ENCODE results near the gene ACO2.

GRCh38 chr22:41474872-41475451, 6.0 kb downstream of the ACO2 start:
- TF ChIP-seq CTCF (conservative IDR thresholded peaks at IDR 0.05; ENCODE audit: low read depth, low read length) (no peak), POLR2A (IDR thresholded peaks at IDR 0.05; ENCODE audit: low read depth, low read length) (no peak), USF2 (IDR thresholded peaks at IDR 0.05; ENCODE audit: low read depth, low read length) (no peak), MAZ (IDR thresholded peaks at IDR 0.05; ENCODE audit: borderline replicate concordance, low read depth, low read length) (no peak), CHD1 (IDR thresholded peaks at IDR 0.05; ENCODE audit: low read depth, low read length) (no peak), RFX5 (IDR thresholded peaks at IDR 0.05; ENCODE audit: low read depth, low read length) (no peak), MAFK (IDR thresholded peaks at IDR 0.05; ENCODE audit: low read depth, low read length) (no peak), RCOR1 (IDR thresholded peaks at IDR 0.05; ENCODE audit: insufficient replicate concordance, low read length) (no peak), RAD21 (IDR thresholded peaks at IDR 0.05; ENCODE audit: low read length) (no peak), MXI1 (IDR thresholded peaks at IDR 0.05; ENCODE audit: borderline replicate concordance, low read depth, low read length) (no peak), NFE2L2 (IDR thresholded peaks at IDR 0.05; ENCODE audit: low read depth, low read length) (no peak), SMC3 (IDR thresholded peaks at IDR 0.05; ENCODE audit: low read depth, low read length) (no peak)
